AG09309 (cell line): Measurements from ENCODE around the gene TRIP12.
"Not testable (repeated sequence)": the region's sequence is repeated elsewhere in the genome, so short reads cannot be mapped to it uniquely, and the experiment has no call there.

ENCODE experiments used
- DNase-seq: peaks from one replicate; pipeline ENCODE4 v3.0.0-alpha.2; 2010; ENCODE audit warnings: low read depth
- H3K4me3 ChIP-seq: 2 replicates; pipeline ENCODE4 v1.5.1; 2011; ENCODE audit warnings: mild to moderate bottlenecking, low read depth, low read length, moderate library complexity; ENCODE audit not compliant: control insufficient read depth
- TF ChIP-seq, protein P1 (sequence below): IDR thresholded peaks from 2 replicates; pipeline ENCODE4 v1.5.1; 2011; ENCODE audit warnings: mild to moderate bottlenecking, low read depth, low read length, inconsistent platforms; ENCODE audit not compliant: insufficient read depth, control insufficient read depth; ENCODE audit errors: missing control alignments

Gene TRIP12

DNA sequence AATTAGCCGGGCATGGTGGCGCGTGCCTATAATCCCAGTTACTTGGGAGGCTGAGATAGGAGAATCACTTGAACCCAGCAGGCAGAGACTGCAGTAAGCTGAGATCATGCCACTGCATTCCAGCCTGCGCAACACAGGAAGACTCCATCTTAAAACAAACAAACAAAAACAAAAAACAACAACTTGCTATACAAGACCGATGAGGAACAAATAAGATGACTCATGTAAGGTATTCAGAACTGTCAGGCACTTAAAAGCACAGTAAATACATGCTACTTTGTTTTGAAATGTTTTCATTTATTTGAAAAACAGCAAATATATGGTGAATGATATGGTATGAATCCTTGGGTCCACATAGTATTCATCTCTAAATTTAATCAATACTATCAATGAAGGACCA, 66.7 kb downstream of the TRIP12 start:
- DNase-seq, result no peak
- H3K4me3 ChIP-seq, result no peak overlapping the region
- TF ChIP-seq, protein P1, sequence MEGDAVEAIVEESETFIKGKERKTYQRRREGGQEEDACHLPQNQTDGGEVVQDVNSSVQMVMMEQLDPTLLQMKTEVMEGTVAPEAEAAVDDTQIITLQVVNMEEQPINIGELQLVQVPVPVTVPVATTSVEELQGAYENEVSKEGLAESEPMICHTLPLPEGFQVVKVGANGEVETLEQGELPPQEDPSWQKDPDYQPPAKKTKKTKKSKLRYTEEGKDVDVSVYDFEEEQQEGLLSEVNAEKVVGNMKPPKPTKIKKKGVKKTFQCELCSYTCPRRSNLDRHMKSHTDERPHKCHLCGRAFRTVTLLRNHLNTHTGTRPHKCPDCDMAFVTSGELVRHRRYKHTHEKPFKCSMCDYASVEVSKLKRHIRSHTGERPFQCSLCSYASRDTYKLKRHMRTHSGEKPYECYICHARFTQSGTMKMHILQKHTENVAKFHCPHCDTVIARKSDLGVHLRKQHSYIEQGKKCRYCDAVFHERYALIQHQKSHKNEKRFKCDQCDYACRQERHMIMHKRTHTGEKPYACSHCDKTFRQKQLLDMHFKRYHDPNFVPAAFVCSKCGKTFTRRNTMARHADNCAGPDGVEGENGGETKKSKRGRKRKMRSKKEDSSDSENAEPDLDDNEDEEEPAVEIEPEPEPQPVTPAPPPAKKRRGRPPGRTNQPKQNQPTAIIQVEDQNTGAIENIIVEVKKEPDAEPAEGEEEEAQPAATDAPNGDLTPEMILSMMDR, result no peak

DNA sequence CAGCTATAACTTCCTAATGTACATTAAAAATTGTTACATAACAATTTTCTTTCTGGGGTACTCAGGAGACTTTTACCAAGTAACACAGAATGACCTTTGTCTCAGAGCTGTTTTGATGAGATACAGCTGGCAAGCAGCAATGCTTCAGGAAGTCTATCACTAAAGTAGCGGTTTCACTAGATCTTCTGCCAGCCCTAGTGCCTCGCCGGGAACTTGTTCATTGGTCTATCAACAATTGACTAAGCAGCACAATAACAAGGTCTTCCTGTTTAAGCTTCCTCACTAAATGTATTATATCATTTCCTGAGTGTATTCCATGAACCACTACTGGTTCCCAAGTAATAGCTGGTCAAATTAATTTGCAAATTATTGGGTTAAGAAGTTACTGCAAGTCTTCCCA, 69.2 kb downstream of the TRIP12 start:
- no peak for DNase-seq
- TF ChIP-seq, protein P1, result no peak
- no peak overlapping the region for H3K4me3 ChIP-seq

DNA sequence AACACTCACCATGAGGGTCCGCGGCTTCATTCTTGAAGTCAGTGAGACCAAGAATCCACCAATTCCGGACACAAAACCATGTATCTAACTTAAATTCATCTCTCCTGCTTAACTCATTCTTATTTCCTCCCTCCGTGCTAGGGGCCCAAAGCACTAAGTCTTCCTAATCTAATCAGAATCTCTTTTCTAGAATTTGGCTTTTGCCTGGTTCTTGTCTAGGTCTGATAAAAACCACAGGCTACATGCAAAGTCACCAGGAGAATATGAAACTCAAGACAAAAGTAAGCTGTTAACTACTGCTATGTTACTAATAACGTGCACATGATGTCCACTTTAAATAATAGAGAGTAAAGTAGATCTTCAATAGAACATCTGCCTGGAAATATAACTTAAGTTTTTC, 69.9 kb downstream of the TRIP12 start:
- TF ChIP-seq, protein P1, result no peak
- H3K4me3 ChIP-seq, result no peak overlapping the region
- no peak for DNase-seq

DNA sequence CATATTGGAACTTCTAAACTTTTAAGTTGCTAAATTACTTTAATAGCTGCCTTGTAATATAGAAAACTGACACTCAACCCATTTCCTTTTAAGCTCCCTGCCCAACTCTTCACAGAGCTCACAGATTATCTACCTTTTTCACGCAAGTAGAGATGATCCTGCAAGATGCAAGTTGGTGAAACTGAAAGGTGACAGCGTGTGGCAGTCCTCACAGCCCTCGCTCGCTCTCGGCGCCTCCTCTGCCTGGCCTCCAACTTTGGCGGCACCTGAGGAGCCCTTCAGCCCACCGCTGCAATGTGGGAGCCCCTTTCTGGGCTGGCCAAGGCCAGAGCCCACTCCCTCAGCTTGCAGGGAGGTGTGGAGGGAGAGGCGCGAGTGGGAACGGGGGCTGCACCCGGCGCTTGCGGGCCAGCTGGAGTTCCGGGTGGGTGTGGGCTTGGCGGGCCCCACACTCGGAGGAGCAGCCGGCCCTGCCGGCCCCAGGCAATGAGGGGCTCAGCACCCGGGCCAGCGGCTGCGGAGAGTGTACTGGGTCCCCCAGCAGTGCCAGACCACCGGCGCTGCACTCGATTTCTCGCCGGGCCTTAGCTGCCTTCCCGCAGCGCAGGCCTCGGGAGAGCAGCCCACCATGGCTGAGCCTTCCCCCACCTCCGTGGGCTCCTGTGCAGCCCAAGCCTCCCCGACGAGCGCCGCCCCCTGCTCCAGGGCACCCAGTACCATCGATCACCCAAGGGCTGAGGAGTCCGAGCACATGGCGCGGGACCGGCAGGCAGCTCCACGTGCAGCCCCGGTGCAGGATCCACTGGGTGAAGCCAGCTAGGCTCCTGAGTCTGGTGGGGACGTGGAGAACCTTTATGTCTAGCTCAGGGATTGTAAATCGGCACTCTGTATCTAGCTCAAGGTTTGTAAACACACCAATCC, 71.2 kb downstream of the TRIP12 start:
- DNase-seq, H3K4me3 ChIP-seq: not testable (repeated sequence)

DNA sequence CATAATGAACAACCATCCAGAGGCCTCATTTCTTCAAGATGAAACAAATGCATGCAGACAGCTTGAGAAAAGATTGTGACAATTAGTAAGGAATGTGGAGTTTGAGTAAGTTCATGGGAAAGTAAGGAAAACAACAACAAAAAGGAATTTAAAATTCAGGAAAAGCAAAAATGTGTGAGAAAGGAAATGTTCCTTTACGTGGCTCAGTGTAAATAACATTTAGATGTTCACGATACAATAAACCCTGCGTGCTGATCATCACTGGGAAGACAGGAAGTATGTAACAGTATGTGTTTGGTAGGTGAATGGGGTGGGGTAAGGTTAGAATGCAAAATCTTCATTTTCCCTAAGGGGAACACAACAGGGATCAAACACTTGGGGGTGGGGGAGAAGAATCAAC, 72.7 kb downstream of the TRIP12 start:
- no peak for DNase-seq
- H3K4me3 ChIP-seq, result no peak overlapping the region

DNA sequence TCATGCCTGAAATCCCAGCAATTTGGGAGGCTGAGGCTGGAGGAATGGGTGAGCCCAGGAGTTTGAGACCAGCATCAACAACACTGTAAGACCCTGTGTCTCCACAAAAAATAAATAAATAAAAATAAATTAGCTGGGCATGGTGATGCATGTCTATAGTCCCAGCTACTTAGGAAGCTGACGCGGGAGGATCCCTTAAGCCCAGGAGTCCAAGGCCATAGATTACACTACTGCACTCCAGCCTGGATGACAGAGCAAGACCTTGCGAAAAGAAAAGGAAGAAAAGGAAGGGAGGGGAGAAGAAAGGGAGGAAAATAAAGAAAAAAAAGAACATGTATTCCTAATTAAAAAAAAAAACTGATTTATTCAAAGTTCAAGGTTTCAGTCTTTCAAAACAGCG, 78.2 kb downstream of the TRIP12 start:
- TF ChIP-seq, protein P1, result no peak
- no peak for DNase-seq
- no peak overlapping the region for H3K4me3 ChIP-seq

More for the DNA sequence above, 72.7 kb downstream of the TRIP12 start:
- TF ChIP-seq, protein P1, result no peak

DNA sequence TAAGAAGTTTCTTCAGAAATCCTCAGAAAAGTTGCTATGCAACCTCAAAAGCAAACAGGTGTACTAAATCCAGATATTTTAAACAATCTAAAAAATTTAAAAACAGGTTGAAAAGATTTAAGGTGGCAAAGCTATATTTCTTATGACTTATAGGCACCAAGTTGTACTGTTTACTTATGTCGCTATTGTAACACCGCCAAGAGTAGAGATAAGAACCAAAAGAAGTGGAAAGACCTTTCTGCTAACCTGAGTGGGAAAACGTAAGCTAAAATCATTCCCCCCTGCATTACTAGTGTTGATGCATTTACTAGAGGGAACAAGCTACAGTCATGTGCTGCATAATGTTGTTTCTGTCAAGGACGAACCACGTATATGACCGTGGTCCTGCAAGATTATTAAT, 83.1 kb downstream of the TRIP12 start:
- TF ChIP-seq, protein P1, result no peak
- no peak for DNase-seq
- no peak overlapping the region for H3K4me3 ChIP-seq
